Measurements from ENCODE around the gene ATG7.

Gene ATG7

GRCh38 chr3:11554236-11554610 lies 282.0 kb downstream of the ATG7 start:
- H3K4me3 ChIP-seq (ENCODE audit: low read depth, low read length), result no peak overlapping the region
- TF ChIP-seq, protein P1, sequence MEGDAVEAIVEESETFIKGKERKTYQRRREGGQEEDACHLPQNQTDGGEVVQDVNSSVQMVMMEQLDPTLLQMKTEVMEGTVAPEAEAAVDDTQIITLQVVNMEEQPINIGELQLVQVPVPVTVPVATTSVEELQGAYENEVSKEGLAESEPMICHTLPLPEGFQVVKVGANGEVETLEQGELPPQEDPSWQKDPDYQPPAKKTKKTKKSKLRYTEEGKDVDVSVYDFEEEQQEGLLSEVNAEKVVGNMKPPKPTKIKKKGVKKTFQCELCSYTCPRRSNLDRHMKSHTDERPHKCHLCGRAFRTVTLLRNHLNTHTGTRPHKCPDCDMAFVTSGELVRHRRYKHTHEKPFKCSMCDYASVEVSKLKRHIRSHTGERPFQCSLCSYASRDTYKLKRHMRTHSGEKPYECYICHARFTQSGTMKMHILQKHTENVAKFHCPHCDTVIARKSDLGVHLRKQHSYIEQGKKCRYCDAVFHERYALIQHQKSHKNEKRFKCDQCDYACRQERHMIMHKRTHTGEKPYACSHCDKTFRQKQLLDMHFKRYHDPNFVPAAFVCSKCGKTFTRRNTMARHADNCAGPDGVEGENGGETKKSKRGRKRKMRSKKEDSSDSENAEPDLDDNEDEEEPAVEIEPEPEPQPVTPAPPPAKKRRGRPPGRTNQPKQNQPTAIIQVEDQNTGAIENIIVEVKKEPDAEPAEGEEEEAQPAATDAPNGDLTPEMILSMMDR (IDR thresholded peaks at IDR 0.05; ENCODE audit: borderline replicate concordance, insufficient read depth, low read depth, low read length), result no peak

DNA sequence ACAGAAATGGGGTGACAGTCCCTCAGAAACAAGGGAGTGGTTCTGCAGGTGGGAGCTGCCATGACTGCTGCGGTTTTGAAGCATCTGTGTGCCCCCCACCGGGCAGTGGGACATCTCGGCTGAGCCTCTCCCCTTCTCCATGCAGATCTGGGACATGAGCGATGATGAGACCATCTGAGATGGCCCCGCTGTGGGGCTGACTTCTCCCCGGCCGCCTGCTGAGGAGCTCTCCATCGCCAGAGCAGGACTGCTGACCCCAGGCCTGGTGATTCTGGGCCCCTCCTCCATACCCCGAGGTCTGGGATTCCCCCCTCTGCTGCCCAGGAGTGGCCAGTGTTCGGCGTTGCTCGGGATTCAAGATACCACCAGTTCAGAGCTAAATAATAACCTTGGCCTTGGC lies 282.5 kb downstream of the ATG7 start:
- no peak overlapping the region for H3K4me3 ChIP-seq (ENCODE audit: low read depth, low read length)
- TF ChIP-seq, protein P1 (IDR thresholded peaks at IDR 0.05; ENCODE audit: borderline replicate concordance, insufficient read depth, low read depth, low read length), result no peak

GRCh38 chr3:11555211-11555782 lies 283.1 kb downstream of the ATG7 start:
- TF ChIP-seq, protein P1 (IDR thresholded peaks at IDR 0.05; ENCODE audit: borderline replicate concordance, insufficient read depth, low read depth, low read length), result no peak
- H3K4me3 ChIP-seq (ENCODE audit: low read depth, low read length), result no peak overlapping the region

DNA sequence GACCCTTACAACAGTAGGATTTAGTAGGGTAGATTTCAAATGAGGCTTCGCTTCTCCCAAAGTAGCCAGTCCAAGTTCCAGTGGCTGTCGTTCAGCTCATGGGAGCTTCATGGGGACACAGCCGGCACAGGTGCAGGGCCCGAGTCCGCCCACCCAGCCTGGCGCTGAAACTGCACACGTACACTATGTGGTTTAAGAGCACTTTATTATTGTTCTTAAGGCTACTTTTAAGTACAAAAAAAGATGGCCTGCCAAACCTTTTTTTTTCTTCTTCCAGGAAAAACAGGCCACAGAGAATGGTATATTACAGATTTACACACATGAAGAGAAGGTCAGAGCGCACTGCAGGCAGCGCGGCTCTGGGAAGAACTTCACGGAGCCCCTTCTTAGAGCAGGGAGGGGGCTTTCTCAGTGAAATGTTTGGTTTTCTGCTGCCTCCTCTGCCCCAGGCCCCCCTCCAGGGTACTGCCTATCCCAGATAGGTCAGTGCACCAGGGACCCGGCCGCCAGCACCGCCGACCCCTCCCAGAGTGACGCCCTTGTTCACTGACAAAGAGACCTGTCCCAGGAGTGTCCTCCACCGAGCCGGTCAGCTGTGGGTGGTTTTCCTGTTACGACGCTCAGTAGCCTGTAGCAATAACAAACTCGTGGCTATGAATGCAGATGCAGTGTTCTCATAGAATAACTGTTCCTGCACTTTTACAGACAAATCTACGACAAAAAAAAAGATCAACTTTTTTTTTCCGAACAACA lies 283.9 kb downstream of the ATG7 start:
- TF ChIP-seq, protein P1 (IDR thresholded peaks at IDR 0.05; ENCODE audit: borderline replicate concordance, insufficient read depth, low read depth, low read length), result no peak
- no peak overlapping the region for H3K4me3 ChIP-seq (ENCODE audit: low read depth, low read length)

DNA sequence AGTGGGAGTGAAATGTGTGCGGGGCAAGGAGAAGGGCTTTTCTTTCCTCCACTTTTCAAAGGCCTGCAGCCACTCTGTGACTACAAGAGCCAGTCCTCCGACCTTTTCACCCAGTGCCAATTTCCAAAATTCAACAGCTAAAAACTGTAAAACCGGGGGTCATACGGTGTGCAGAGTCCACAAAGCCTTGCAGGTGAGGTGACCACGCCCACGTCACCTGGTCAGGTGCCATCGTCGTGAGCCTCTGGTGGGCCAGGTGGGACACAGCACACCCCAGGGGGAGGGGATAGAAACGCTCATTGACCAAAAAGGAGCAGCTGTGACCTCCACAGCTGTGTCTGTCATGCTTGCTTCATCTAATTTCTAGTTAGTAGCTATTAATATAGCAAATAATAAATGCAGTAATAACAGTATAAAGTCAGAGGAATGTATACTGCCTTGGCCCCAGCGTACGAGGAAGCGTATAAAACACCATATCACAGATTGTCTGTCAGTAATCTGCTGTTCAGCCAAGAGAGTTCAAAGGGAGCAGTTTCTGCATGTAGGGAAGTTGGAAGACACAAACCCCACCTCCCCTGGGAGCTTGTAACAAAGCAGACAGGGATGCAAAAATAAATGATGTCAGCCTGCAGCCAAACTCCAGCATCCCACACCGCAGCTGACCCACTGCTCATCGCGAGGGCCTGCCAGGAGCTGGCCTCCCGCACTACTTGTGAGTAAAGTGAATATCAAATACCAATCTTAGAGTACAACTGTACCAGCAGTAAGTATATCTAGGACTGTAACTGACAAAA lies 284.9 kb downstream of the ATG7 start:
- TF ChIP-seq, protein P1 (IDR thresholded peaks at IDR 0.05; ENCODE audit: borderline replicate concordance, insufficient read depth, low read depth, low read length), result no peak
- H3K4me3 ChIP-seq (ENCODE audit: low read depth, low read length), result no peak overlapping the region

GRCh38 chr3:11558002-11558401 lies 285.8 kb downstream of the ATG7 start:
- TF ChIP-seq, protein P1 (IDR thresholded peaks at IDR 0.05; ENCODE audit: borderline replicate concordance, insufficient read depth, low read depth, low read length), result no peak
- no peak overlapping the region for H3K4me3 ChIP-seq (ENCODE audit: low read depth, low read length)
